Sigmoid colon (tissue), 4 donors: ENCODE results near the gene HOXB6.

Experiments used
- CTCF ChIP-seq, 4 experiments: fragments of 450-650 bp in 3 of 4; fragments of 200-600 bp in 1 of 4; IDR thresholded peaks; one replicate each; pipeline ENCODE4 v1.5.1; 2016 to 2019; ENCODE audit warnings: antibody characterized with exemption in 4 of 4, mild to moderate bottlenecking in 3 of 4, moderate library complexity in 2 of 4
- EP300 ChIP-seq, 4 donors: sonication (generic); formaldehyde crosslinking; IDR thresholded peaks; one replicate each; pipeline ENCODE4 v1.6.1; 2017; ENCODE audit warnings: antibody characterized with exemption in 4 of 4

DNA sequence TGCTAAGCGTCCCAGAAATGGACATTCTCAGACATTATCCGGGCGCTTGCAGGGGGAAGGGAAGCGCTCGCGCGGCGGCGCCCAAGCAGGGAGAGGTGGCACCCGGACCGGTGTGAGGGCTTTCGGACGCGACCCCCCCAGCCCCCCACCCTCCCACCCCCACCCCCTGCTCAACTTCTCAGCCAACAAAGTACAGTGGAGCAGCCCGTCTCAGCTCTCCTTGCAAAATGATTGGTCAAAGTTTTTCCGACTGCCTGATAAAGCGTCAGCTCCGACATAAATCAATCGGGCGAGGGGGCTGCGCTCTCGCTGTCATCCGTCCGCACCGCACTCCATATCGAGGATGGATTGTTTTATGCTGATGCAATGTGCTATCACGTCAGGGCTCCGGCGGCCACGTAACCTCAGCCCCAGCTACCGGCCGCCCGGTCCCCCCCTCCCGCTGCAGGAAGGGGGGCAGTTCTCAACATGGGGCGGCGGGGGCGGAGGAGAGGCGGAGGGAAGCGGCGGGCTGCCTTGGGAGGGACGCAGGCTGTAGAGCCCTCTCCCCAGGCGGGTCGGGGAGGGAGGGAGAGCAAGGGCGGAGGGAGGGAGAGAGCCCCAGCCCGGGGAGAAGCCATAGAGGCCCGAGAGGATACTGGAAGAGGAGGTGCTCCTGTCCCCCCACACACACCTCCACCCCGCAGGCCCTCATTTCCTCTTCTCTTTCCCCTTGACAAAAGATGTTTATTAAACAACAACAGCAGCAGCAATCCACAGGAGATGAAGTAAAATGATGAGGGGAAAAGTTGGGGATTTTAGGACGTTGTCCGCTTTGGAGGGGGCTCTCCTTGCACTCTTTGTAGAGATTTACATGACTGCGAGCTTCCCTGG lies 21.7 kb upstream of the HOXB6 start, which contains the start of gene HOXB9:
- TF ChIP-seq CTCF (IDR thresholded peaks at IDR 0.05): no peak
- TF ChIP-seq EP300 (IDR thresholded peaks at IDR 0.05): no peak
